ENCODE data around the gene INPP5D. TPM values are rescaled to one million over a fixed set of nuclear protein-coding genes. Genes with fewer than 3 reads are reported as not detected.

Gene INPP5D
- total and polyA plus RNA-seq, 3 donors from 2014 or later, result 5.7 to 12.7 (median 11.2) TPM

GRCh38 chr2:233012301-233012971 is 47.7 kb upstream of the INPP5D start:
- Histone ChIP-seq H3K4me1 (peaks cover 9% of the 10 kb centered on the region), H3K27ac (no peak overlapping the region), H3K36me3 (ENCODE audit: low read depth, missing control alignments) (no peaks in the 10 kb centered on the region), H3K4me3 (no peak overlapping the region), H3K9me3 (no peaks in the 10 kb centered on the region), H3K27me3 (no peaks in the 10 kb centered on the region)
- WGBS, 2 donors, result 75 to 86% methylated on average over 12 of the region's 12 CpGs
- TF ChIP-seq POLR2A (IDR thresholded peaks at IDR 0.05) (no peak), CTCF (IDR thresholded peaks at IDR 0.05) (no peak)
- peak; percentile 14 for DNase-seq
- intact Hi-C loops (cut with DNase I; ENCODE audit: low total_unique reads), result no loop called here

- Histone ChIP-seq H3K36me3 (ENCODE audit: low read depth, missing control alignments) (no peaks in the 10 kb centered on the region), H3K27me3 (no peaks in the 10 kb centered on the region), H3K9me3 (no peaks in the 10 kb centered on the region), H3K27ac (no peak within 1 kb of the TSS), H3K4me3 (no peak within 1 kb of the TSS), H3K4me1 (peaks cover 3% of the 10 kb centered on the region)
- intact Hi-C loops (cut with DNase I; ENCODE audit: low total_unique reads), result no loop called here
- TF ChIP-seq CTCF (IDR thresholded peaks at IDR 0.05) (no peak), POLR2A (IDR thresholded peaks at IDR 0.05) (no peak)
- no peak for DNase-seq
- 88 to 90% methylated on average over 12 of the region's 12 CpGs for WGBS, 2 donors
Observed at GRCh38 chr2:233013027-233013461, 47.1 kb upstream of the INPP5D start, which contains the start of gene NGEF. Gene NGEF, minus strand, starts transcription at chr2:233013256. Its CDS starts 38,366 bp downstream, at chr2:232974890.

GRCh38 chr2:233013650-233014049 is 46.5 kb upstream of the INPP5D start:
- Histone ChIP-seq H3K27me3 (no peaks in the 10 kb centered on the region), H3K9me3 (no peaks in the 10 kb centered on the region), H3K27ac (no peak overlapping the region), H3K4me3 (no peak overlapping the region), H3K4me1 (no peaks in the 10 kb centered on the region), H3K36me3 (ENCODE audit: low read depth, missing control alignments) (no peaks in the 10 kb centered on the region)
- intact Hi-C loops (cut with DNase I; ENCODE audit: low total_unique reads), result no loop called here
- no peak for DNase-seq
- TF ChIP-seq CTCF (IDR thresholded peaks at IDR 0.05) (no peak), POLR2A (IDR thresholded peaks at IDR 0.05) (no peak)
- WGBS, 2 donors, result 83 to 94% methylated on average over 1 of the region's 1 CpG

- intact Hi-C loops (cut with DNase I; ENCODE audit: low total_unique reads), result no loop called here
- H3K4me1 ChIP-seq, result no peaks in the 10 kb centered on the region
- 90 to 97% methylated on average over 1 of the region's 1 CpG for WGBS, 2 donors
- no peak for DNase-seq
- no peak overlapping the region for H3K4me3 ChIP-seq
- no peaks in the 10 kb centered on the region for H3K27me3 ChIP-seq
- no peaks in the 10 kb centered on the region for H3K36me3 ChIP-seq (ENCODE audit: low read depth, missing control alignments)
- no peak for TF ChIP-seq CTCF (IDR thresholded peaks at IDR 0.05)
- no peaks in the 10 kb centered on the region for H3K9me3 ChIP-seq
- no peak overlapping the region for H3K27ac ChIP-seq
Observed at GRCh38 chr2:233015019-233015645, 45.0 kb upstream of the INPP5D start.

Measured in testis (tissue), 3 donors.